Common myeloid progenitor, CD34-positive (primary cell): ENCODE results near the gene VSIG8.
A peak's percentile ranks its signal among the peaks of the same experiment; 100 is the strongest.

Experiments
- CTCF ChIA-PET: fragments of 350-600 bp; sonication (Branson Sonifier 250); formaldehyde crosslinking; loops from one replicate; lab custom pipeline; 2021; ENCODE audit warnings: antibody characterized with exemption; lab: Charles Lee
- POLR2A ChIA-PET: fragments of 350-600 bp; sonication (Branson Sonifier 250); formaldehyde crosslinking; loops from one replicate; lab custom pipeline; 2021; ENCODE audit warnings: antibody characterized with exemption; lab: Charles Lee
- DNase-seq, 3 donors: peaks; one replicate each; pipeline versions ENCODE4 v3.0.0 to v3.0.0-alpha.2; 2013
- H3K27ac ChIP-seq, 2 experiments: 1 replicate in 1 of 2; 2 replicates in 1 of 2; pipeline ENCODE4 v1.7.0; 2013; ENCODE audit warnings: inconsistent platforms in 2 of 2, low read length in 2 of 2, mild to moderate bottlenecking in 2 of 2, low read depth in 1 of 2, moderate library complexity in 1 of 2; ENCODE audit not compliant: severe bottlenecking in 2 of 2, insufficient read depth in 1 of 2, poor library complexity in 1 of 2
- H3K27me3 ChIP-seq, 5 experiments: replicated peaks in 2 of 5; 1 replicate in 3 of 5; 2 replicates in 2 of 5; pipeline versions ENCODE4 v1.6.1 to v1.7.0; 2013; ENCODE audit warnings: low read length in 4 of 5, mild to moderate bottlenecking in 2 of 5, moderate library complexity in 2 of 5, inconsistent platforms in 1 of 5; ENCODE audit not compliant: insufficient read depth in 5 of 5, control insufficient read depth in 4 of 5
- H3K36me3 ChIP-seq, 4 experiments: 1 replicate in 2 of 4; 2 replicates in 2 of 4; pipeline versions ENCODE4 v1.6.1 to v1.7.0; 2013; ENCODE audit warnings: low read length in 3 of 4, control low read depth in 1 of 4, mild to moderate bottlenecking in 1 of 4; ENCODE audit not compliant: control insufficient read depth in 4 of 4, insufficient read depth in 4 of 4
- H3K4me1 ChIP-seq, 4 experiments: 1 replicate in 3 of 4; 2 replicates in 1 of 4; pipeline versions ENCODE4 v1.6.1 to v1.7.1; 2013; ENCODE audit warnings: low read length in 3 of 4, mild to moderate bottlenecking in 3 of 4, control low read depth in 1 of 4, inconsistent platforms in 1 of 4, moderate library complexity in 1 of 4; ENCODE audit not compliant: control insufficient read depth in 4 of 4, insufficient read depth in 4 of 4; ENCODE audit errors: control extremely low read depth in 1 of 4
- H3K4me3 ChIP-seq, 7 experiments: 1 replicate in 4 of 7; 2 replicates in 3 of 7; pipeline versions ENCODE4 v1.5.1 to v1.7.0; 2013; ENCODE audit warnings: mild to moderate bottlenecking in 7 of 7, low read length in 6 of 7, moderate library complexity in 6 of 7, inconsistent platforms in 2 of 7, low read depth in 2 of 7, control low read depth in 1 of 7; ENCODE audit not compliant: insufficient read depth in 4 of 7, control insufficient read depth in 1 of 7; ENCODE audit errors: extremely low read depth in 1 of 7
- H3K9me3 ChIP-seq, 5 experiments: 1 replicate in 4 of 5; 2 replicates in 1 of 5; pipeline versions ENCODE4 v1.6.1 to v1.7.1; 2013; ENCODE audit warnings: low read length in 4 of 5, mild to moderate bottlenecking in 2 of 5, inconsistent platforms in 1 of 5, low read depth in 1 of 5, moderate library complexity in 1 of 5; ENCODE audit not compliant: control insufficient read depth in 4 of 5, insufficient read depth in 2 of 5; ENCODE audit errors: control extremely low read depth in 1 of 5
- WGBS: methylation state at CpG from one replicate; pipeline ENCODE4 v1.1.5; 2013; ENCODE audit not compliant: insufficient coverage; 5-methylcytosine and 5-hydroxymethylcytosine counted together

Gene VSIG8

GRCh38 chr1:159855709-159856108, 6.7 kb downstream of the VSIG8 start:
- H3K36me3 ChIP-seq: peaks cover 0 to 3% (median 0%) of the 10 kb centered on the region in 4 experiments
- peak overlapping the region in 1 of 7 experiments; percentile 84 for H3K4me3 ChIP-seq
- peaks cover 2 to 20% (median 14%) of the 10 kb centered on the region in 4 experiments for H3K4me1 ChIP-seq
- POLR2A ChIA-PET: interaction anchor here (0.6 kb wide), 1 partner anchor 17 kb away, joined by 3 read pairs; no protein-coding TSS in a partner anchor
- H3K27ac ChIP-seq: no peak overlapping the region
- CTCF ChIA-PET: interaction anchor here (0.7 to 1.6 kb wide), 6 partner anchors 9 to 58 kb away, joined by 3 to 4 read pairs (median 4); no protein-coding TSS in a partner anchor
- no peaks in the 10 kb centered on the region for H3K9me3 ChIP-seq
- WGBS: 92% methylated on average over 30 of the region's 34 CpGs
- no peak for DNase-seq
- H3K27me3 ChIP-seq: no peaks in the 10 kb centered on the region

- peak overlapping the region; percentile 60 to 84 (median 68) for H3K4me3 ChIP-seq
- ChIA-PET POLR2A (interaction anchor here (0.6 to 1.2 kb wide), 3 partner anchors 18 to 69 kb away, joined by 3 read pairs; no protein-coding TSS in a partner anchor), CTCF (interaction anchor here (0.7 to 3.4 kb wide), 8 partner anchors 13 to 56 kb away, joined by 3 to 16 read pairs (median 4); no protein-coding TSS in a partner anchor)
- H3K4me1 ChIP-seq: peaks cover 2 to 20% (median 14%) of the 10 kb centered on the region in 4 experiments
- peak; percentile 68 to 88 (median 76) for DNase-seq
- peaks cover 0 to 3% (median 0%) of the 10 kb centered on the region in 4 experiments for H3K36me3 ChIP-seq
- no peaks in the 10 kb centered on the region for H3K27me3 ChIP-seq
- H3K27ac ChIP-seq: peak overlapping the region in 1 of 2 experiments; percentile 47
- H3K9me3 ChIP-seq: no peaks in the 10 kb centered on the region
- 0% methylated on average over 57 of the region's 59 CpGs for WGBS
Observed at GRCh38 chr1:159854693-159855192, 7.7 kb downstream of the VSIG8 start.

GRCh38 chr1:159854116-159854692, 8.3 kb downstream of the VSIG8 start:
- ChIA-PET POLR2A (interaction anchor here (0.6 to 1.2 kb wide), 4 partner anchors 33 to 545 kb away, joined by 3 read pairs; no protein-coding TSS in a partner anchor), CTCF (interaction anchor here (0.8 to 3.4 kb wide), 11 partner anchors 12 to 73 kb away, joined by 3 to 16 read pairs (median 4); partner anchors contain the start of genes DUSP23 and FCRL6)
- H3K36me3 ChIP-seq: peaks cover 0 to 3% (median 0%) of the 10 kb centered on the region in 4 experiments
- H3K27me3 ChIP-seq: no peaks in the 10 kb centered on the region
- H3K4me1 ChIP-seq: peaks cover 2 to 20% (median 14%) of the 10 kb centered on the region in 4 experiments
- H3K9me3 ChIP-seq: no peaks in the 10 kb centered on the region
- peak in 1 of 3 donors; percentile 40 for DNase-seq
- WGBS: 1% methylated on average over 21 of the region's 31 CpGs
- H3K4me3 ChIP-seq: peak overlapping the region; percentile 60 to 84 (median 68)
- H3K27ac ChIP-seq: peak overlapping the region in 1 of 2 experiments; percentile 47

- DNase-seq: peak in 2 of 3 donors; percentile 62 to 65
- WGBS: 7% methylated on average over 2 of the region's 6 CpGs
Observed at GRCh38 chr1:159853417-159854115, 8.9 kb downstream of the VSIG8 start.

GRCh38 chr1:159851407-159851806, 11.1 kb downstream of the VSIG8 start:
- Histone ChIP-seq H3K9me3 (no peaks in the 10 kb centered on the region), H3K27ac (no peak overlapping the region), H3K4me3 (no peak overlapping the region), H3K36me3 (no peaks in the 10 kb centered on the region), H3K27me3 (no peaks in the 10 kb centered on the region), H3K4me1 (peaks cover 2 to 20% (median 14%) of the 10 kb centered on the region in 4 experiments)
- POLR2A ChIA-PET: no interaction called here
- CTCF ChIA-PET: interaction anchor here (0.6 to 3.4 kb wide), 12 partner anchors 11 to 73 kb away, joined by 3 to 16 read pairs (median 4); no protein-coding TSS in a partner anchor
- DNase-seq: peak in 1 of 3 donors; percentile 21
- 100% methylated on average over 1 of the region's 1 CpG for WGBS

More at GRCh38 chr1:159853417-159854115, 8.9 kb downstream of the VSIG8 start:
- H3K9me3 ChIP-seq: no peaks in the 10 kb centered on the region
- CTCF ChIA-PET: interaction anchor here (0.7 to 3.4 kb wide), 12 partner anchors 10 to 72 kb away, joined by 3 to 16 read pairs (median 3); partner anchors contain the start of genes DUSP23 and FCRL6
- peaks cover 2 to 20% (median 14%) of the 10 kb centered on the region in 4 experiments for H3K4me1 ChIP-seq
- H3K4me3 ChIP-seq: peak overlapping the region in 5 of 7 experiments; percentile 60 to 84 (median 74)
- POLR2A ChIA-PET: interaction anchor here (0.6 to 1.2 kb wide), 4 partner anchors 32 to 544 kb away, joined by 3 read pairs; no protein-coding TSS in a partner anchor
- H3K27me3 ChIP-seq: no peaks in the 10 kb centered on the region
- H3K27ac ChIP-seq: peak overlapping the region in 1 of 2 experiments; percentile 47
- H3K36me3 ChIP-seq: peaks cover 0 to 3% (median 0%) of the 10 kb centered on the region in 4 experiments

GRCh38 chr1:159849626-159850366, 12.7 kb downstream of the VSIG8 start:
- CTCF ChIA-PET: interaction anchor here (1.1 to 2.2 kb wide), 9 partner anchors 16 to 48 kb away, joined by 3 to 10 read pairs (median 3); partner anchors contain the start of gene FCRL6
- 40% methylated on average over 2 of the region's 2 CpGs for WGBS
- POLR2A ChIA-PET: no interaction called here
- Histone ChIP-seq H3K36me3 (no peaks in the 10 kb centered on the region), H3K4me1 (peaks cover 0 to 14% (median 9%) of the 10 kb centered on the region in 4 experiments), H3K27me3 (no peaks in the 10 kb centered on the region), H3K4me3 (no peak overlapping the region), H3K27ac (no peak overlapping the region), H3K9me3 (no peaks in the 10 kb centered on the region)
- DNase-seq: no peak
